B cell (primary cell): ENCODE data around the gene SLC6A16.

ENCODE experiments used
- CTCF ChIP-seq: fragments of 200-600 bp; IDR thresholded peaks from one replicate; pipeline ENCODE4 v1.8.0; 2022; ENCODE audit warnings: antibody characterized with exemption, mild to moderate bottlenecking
- EZH2 ChIP-seq: IDR thresholded peaks from 2 replicates; pipeline ENCODE4 v1.6.1; 2012; ENCODE audit warnings: borderline replicate concordance, low read depth, mild to moderate bottlenecking, moderate library complexity, low read length; ENCODE audit not compliant: insufficient read depth, poor library complexity, severe bottlenecking

GRCh38 chr19:49362048-49362928 is 37.3 kb upstream of the SLC6A16 start, which contains the start of gene TEAD2:
- TF ChIP-seq CTCF (no peak), EZH2 (no peak)
